GM10248 (cell line): ENCODE results near the gene SPATA45.

Experiments
- CTCF ChIA-PET: fragments of 300-600 bp; sonication (Branson Sonifier 250); formaldehyde crosslinking; extraction: SDS; loops from one replicate; lab custom pipeline; 2021; ENCODE audit warnings: antibody characterized with exemption; lab: Yijun Ruan, JAX
- POLR2A ChIA-PET: fragments of 350-650 bp; sonication (Branson Sonifier 250); formaldehyde crosslinking; extraction: SDS; loops from one replicate; lab custom pipeline; 2020; ENCODE audit warnings: antibody characterized with exemption; lab: Yijun Ruan, JAX
- DNase-seq: peaks from one replicate; pipeline ENCODE4 v3.0.0; 2012; ENCODE audit errors: extremely low spot score
- TF ChIP-seq, protein P1 (sequence below): IDR thresholded peaks from 2 replicates; pipeline ENCODE4 v1.5.1; 2012; ENCODE audit warnings: mild to moderate bottlenecking, low read depth; ENCODE audit errors: extremely low read depth, missing control alignments, control extremely low read depth

The SPATA45 gene

DNA sequence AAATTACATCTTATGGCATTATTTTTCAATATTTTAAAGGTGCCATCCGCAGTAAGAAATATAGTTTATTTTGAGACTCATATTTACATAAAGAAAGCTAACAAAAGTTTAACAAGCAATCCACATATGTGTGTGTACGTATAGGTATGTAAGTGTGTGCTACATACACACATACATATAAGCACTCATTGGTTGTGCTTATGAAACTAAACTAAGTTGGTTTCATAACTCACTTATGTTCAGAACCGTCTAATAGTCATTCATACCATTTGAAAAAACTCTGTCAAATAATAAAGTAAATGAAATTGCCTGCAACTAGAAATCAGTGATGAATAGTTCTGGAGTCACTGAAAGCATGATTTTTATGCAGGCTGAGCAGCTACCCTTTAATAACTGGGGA, 41.7 kb downstream of the SPATA45 start:
- TF ChIP-seq, protein P1, sequence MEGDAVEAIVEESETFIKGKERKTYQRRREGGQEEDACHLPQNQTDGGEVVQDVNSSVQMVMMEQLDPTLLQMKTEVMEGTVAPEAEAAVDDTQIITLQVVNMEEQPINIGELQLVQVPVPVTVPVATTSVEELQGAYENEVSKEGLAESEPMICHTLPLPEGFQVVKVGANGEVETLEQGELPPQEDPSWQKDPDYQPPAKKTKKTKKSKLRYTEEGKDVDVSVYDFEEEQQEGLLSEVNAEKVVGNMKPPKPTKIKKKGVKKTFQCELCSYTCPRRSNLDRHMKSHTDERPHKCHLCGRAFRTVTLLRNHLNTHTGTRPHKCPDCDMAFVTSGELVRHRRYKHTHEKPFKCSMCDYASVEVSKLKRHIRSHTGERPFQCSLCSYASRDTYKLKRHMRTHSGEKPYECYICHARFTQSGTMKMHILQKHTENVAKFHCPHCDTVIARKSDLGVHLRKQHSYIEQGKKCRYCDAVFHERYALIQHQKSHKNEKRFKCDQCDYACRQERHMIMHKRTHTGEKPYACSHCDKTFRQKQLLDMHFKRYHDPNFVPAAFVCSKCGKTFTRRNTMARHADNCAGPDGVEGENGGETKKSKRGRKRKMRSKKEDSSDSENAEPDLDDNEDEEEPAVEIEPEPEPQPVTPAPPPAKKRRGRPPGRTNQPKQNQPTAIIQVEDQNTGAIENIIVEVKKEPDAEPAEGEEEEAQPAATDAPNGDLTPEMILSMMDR: no peak
- POLR2A ChIA-PET: interaction anchor here (0.6 kb wide), 1 partner anchor 62 kb away, joined by 3 read pairs; no protein-coding TSS in a partner anchor

DNA sequence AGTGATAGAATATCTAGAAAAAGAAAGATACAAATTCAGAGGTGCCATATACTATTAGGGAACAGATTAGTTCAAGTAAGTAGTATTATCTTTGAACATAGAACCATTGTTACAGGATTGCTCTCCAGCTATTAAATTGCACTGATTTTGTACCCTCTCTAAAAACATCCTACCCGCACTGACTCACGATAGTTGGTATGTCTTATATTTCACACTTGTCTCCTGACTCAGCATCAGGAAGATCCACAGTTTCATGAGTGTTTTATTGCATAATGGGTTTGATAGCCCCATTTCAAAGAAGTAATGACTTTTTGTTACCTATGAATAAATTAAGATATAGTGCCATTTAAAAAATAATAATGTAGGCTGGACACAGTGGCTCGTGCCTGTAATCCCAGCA, 49.8 kb downstream of the SPATA45 start:
- ChIA-PET CTCF (interaction anchor here (0.9 to 1.7 kb wide), 3 partner anchors 18 to 197 kb away, joined by 3 to 7 read pairs (median 4); no protein-coding TSS in a partner anchor), POLR2A (interaction anchor here (0.6 kb wide), 1 partner anchor 192 kb away, joined by 6 read pairs; no protein-coding TSS in a partner anchor)
- TF ChIP-seq, protein P1: no peak
- DNase-seq: no peak

More for the DNA sequence above, 41.7 kb downstream of the SPATA45 start:
- CTCF ChIA-PET: interaction anchor here (0.7 to 4.9 kb wide), 9 partner anchors 9 to 190 kb away, joined by 3 to 15 read pairs (median 4); partner anchors contain the start of genes NSL1 and TATDN3
- no peak for DNase-seq

DNA sequence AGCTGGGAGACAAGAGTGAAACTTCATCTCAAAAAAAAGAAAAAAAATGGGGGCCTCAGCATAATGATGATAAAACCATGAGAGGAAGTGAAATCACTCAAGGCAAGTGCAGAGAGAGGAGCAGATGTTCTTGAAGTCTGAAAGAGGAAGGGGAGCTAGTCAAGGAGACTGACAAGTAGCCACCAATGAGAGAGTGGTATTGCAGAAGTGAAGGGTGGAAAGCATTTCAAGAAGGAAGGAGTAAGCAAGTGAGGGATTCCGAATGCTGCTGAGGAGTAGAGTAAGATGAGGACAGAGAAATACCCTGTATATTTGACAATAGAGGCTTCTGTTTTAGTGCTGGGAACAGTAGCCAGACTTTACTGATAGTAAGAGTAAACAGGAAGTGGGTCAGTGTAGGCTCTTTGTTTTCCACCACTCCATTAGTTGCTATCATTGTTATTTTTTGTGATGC, 52.9 kb downstream of the SPATA45 start:
- ChIA-PET CTCF (interaction anchor here (0.9 to 5.4 kb wide), 10 partner anchors 10 to 808 kb away, joined by 3 to 33 read pairs (median 4); no protein-coding TSS in a partner anchor), POLR2A (interaction anchor here (1.0 kb wide), 1 partner anchor 20 kb away, joined by 3 read pairs; no protein-coding TSS in a partner anchor)
- TF ChIP-seq, protein P1: no peak
- DNase-seq: peak; percentile 82

DNA sequence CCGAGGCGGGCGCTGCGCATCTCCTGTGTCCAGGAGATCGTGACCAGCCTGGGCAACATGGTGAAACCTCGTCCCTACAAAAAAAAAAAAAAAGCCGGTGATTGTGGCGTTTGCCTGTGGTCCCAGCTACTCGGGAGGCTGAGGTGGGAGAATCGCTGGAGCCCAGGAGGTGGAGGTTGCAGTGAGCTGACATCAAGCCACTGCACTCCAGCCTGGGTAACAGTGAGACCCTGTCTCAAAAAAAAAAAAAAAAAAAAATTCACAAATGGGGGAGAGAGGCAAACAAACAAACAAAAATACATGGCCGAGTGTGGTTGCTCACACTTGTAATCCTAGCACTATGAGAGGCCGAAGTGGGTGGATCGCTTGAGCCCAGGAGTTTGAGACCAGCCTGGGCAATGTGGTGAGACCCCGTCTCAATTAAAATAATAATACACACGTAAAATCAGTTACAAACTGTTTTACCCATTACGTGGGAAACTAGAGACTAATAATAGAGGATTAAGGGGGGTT, 55.0 kb downstream of the SPATA45 start:
- ChIA-PET POLR2A (interaction anchor here (0.6 to 0.7 kb wide), 4 partner anchors 70 to 279 kb away, joined by 3 to 4 read pairs (median 3); no protein-coding TSS in a partner anchor), CTCF (interaction anchor here (0.8 to 5.4 kb wide), 6 partner anchors 9 to 337 kb away, joined by 3 to 33 read pairs (median 12); no protein-coding TSS in a partner anchor)
- no peak for DNase-seq
- TF ChIP-seq, protein P1: no peak

DNA sequence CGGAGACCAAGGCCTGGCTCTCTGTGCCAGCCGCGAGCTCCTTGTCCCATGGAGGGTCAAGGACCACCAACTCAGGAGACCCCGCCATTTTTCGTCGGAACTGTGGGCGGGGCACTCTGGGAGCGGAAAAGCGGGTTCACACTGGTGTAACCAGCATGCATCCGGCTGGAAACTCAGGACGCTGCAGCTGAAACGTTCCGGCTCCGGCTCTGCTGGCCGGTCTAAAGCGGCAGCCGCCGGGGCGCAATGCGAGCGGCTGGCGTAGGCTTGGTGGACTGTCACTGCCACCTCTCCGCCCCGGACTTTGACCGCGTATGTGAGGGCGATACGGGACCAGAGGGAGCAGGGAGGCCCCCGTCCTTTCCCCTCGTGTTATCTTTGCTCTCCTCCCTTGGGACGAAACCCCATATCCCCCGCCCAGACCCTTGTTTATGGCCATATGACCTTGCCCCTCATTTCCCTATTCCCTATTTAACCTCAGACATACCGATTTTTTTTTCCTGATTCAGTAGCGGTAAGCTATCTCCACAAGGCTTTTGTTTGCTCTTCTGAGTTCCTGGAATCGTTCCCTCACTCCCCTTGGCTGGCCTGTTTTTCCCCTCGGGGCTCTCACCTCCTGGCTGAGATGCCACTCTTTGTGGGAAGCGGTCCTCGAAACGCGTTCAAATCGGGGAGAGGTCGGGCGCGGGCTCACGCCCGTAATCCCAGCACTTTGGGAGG, 55.6 kb downstream of the SPATA45 start, which contains the start of the genes NSL1 and TATDN3:
TSS of gene NSL1 (minus strand) at position 102 of the 720 bp plus-strand sequence. CDS start at position 88, 14 bp downstream.
TSS of gene TATDN3 (plus strand) at position 219 of the 720 bp plus-strand sequence. CDS start at position 247, 28 bp downstream.
- TF ChIP-seq, protein P1: no peak
- POLR2A ChIA-PET: interaction anchor here (0.6 to 1.4 kb wide), 6 partner anchors 69 to 183 kb away, joined by 3 to 4 read pairs (median 3); partner anchors contain the start of genes ATF3 and VASH2
- CTCF ChIA-PET: interaction anchor here (0.7 to 5.4 kb wide), 14 partner anchors 10 to 336 kb away, joined by 3 to 33 read pairs (median 4); no protein-coding TSS in a partner anchor
- DNase-seq: peak; percentile 84
